Pancreas (tissue), 10 donors: ENCODE data around the gene FAM90A26. TPM values are rescaled to one million over a fixed set of nuclear protein-coding genes. Genes with fewer than 3 reads are reported as not detected.
A peak's percentile ranks its signal among the peaks of the same experiment; 100 is the strongest.
"Not testable (repeated sequence)": the region's sequence is repeated elsewhere in the genome, so short reads cannot be mapped to it uniquely, and the experiment has no call there.

Experiments used
- ATAC-seq, 4 donors: fragments of 200-7000 bp; cut with Tn5 transposase; one replicate each; pipeline versions ENCODE4 v1.8.0 to v1.9.1; 2020; ENCODE audit warnings: mild to moderate bottlenecking in 4 of 4, moderate library complexity in 4 of 4
- DNase-seq, 6 donors: peaks; one replicate each; pipeline ENCODE4 v3.0.0-alpha.2; 2020
- FAIRE-seq: peaks from 2 replicates; lab custom pipeline; 2012; peaks lifted over from hg19 to GRCh38; lab: Jason Lieb, UNC
- H3K27ac ChIP-seq, 4 donors: fragments of 200-600 bp; sonication (generic); 1 replicate in 3 of 4; 2 replicates in 1 of 4; pipeline versions ENCODE4 v1.5.0 to v1.8.0; 2020
- H3K27me3 ChIP-seq, 4 donors: fragments of 200-600 bp; one replicate each; pipeline ENCODE4 v1.8.0; 2021
- H3K36me3 ChIP-seq, 3 donors: fragments of 200-600 bp; sonication (generic) in 1 of 3; one replicate each; pipeline versions ENCODE4 v1.5.0 to v1.8.0; 2020 to 2021
- H3K4me1 ChIP-seq, 3 donors: fragments of 200-600 bp; one replicate each; pipeline ENCODE4 v1.8.0; 2021
- H3K4me3 ChIP-seq, 4 donors: fragments of 200-600 bp; sonication (generic) in 2 of 4; one replicate each; pipeline versions ENCODE4 v1.5.0 to v1.8.0; 2020 to 2021
- H3K9me3 ChIP-seq, 4 donors: fragments of 200-600 bp; one replicate each; pipeline ENCODE4 v1.8.0; 2021
- WGBS, 2 donors: extraction: QIAGEN DNeasy Blood & Tissue Kit; methylation state at CpG; one replicate each; pipeline ENCODE4 v1.1.7; 2013; 5-methylcytosine and 5-hydroxymethylcytosine counted together
- intact Hi-C, 3 donors: fragments of 100-400 bp; cut with DNase I; formaldehyde crosslinking; loops; one replicate each; pipeline versions ENCODE4 v1.11.1 to v1.14.2; 2022
- polyA plus RNA-seq, 2 donors: library from polyadenylated mRNA; stranded (reverse); fragments of 200-250 nt; gene quantifications; one replicate each; pipeline ENCODE4 v1.2.3, GENCODE V29; 2013
- total RNA-seq, 6 donors: library from RNA; stranded (reverse); fragmentation: NEBNext Ultra II Directional in 4 of 6; extraction: Animal tissue kit (Norgen Biotek cat#: 25700) in 4 of 6; gene quantifications; one replicate each; pipeline versions ENCODE4 v1.2.1 to v1.2.4, GENCODE V29; 2021 to 2023
- donor health status: healthy with polysubstance abuse.
- donor health status: DM: no; HTN: no; CAD: no; lungs with moderate emphysema.
- donor health status: DM: no; HTN: no; CAD: no.
- donor health status: control.
- donor health status: control.
- donor health status: Bipolar disorder and iron deficiency.
- donor health status: DM: yes; HTN: yes; CAD: no.
- donor health status: DM: no; HTN: no; CAD: no.
- donor health status: DM: no; HTN: no; CAD: no.
- donor health status: DM: yes; HTN: yes; CAD: no.

Gene FAM90A26
- total and polyA plus RNA-seq, 8 donors: not detected

DNA sequence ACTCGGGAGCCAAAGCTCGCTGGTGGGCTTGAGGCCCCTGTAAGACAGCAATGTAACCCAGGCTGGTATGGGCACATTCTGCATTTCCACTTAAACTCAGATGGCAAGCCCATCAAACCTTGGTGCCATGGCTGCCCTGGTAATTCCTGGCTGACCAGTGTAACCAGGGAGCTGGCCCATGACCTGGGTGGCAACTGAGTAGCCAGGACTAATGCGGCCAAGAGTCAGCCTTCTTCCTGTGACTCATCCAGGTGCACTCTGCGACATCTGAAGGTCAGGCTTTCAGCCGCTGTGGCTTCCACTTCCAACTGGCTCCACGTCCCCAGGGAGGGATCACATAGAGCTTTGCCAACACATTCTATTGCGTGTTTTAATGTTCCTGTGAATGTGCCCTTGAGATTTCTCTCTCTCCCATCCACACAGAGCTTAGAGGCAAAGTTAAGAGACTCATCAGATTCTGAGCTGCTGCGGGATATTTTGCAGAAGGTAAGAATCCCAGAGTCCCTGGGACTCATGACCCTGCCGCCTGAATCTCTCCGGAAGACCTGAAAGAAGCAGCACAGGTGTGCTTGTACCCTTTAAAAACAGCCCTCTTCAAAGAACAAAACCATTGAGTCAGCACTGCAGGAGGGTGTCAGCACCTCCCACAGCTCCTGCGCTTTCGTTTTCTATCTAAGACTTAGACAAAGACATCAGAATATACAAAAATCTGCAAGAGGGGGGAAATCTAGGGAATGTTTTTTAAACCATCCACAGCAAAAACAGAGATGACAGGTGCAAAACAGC, 14.9 kb upstream of the FAM90A26 start:
- FAIRE-seq, ATAC-seq, H3K36me3 ChIP-seq, H3K9me3 ChIP-seq, H3K4me1 ChIP-seq, H3K4me3 ChIP-seq, H3K27ac ChIP-seq, intact Hi-C loops, H3K27me3 ChIP-seq: not testable (repeated sequence)
- 70 to 75% methylated on average over 12 of the region's 12 CpGs for WGBS, 2 donors
- DNase-seq: peak in 1 of 6 donors; percentile 22

- H3K4me1 ChIP-seq, H3K36me3 ChIP-seq, H3K9me3 ChIP-seq, H3K4me3 ChIP-seq, ATAC-seq, FAIRE-seq, H3K27ac ChIP-seq, intact Hi-C loops, H3K27me3 ChIP-seq: not testable (repeated sequence)
- WGBS, 2 donors: 17% methylated on average over 6 of the region's 6 CpGs; no CpG with 5 or more reads in 1 of the 2 donors
- DNase-seq: peak in 1 of 6 donors; percentile 63
Observed at GRCh38 chr4:9158392-9158791, 11.8 kb upstream of the FAM90A26 start.

- H3K27ac ChIP-seq, ATAC-seq, FAIRE-seq, intact Hi-C loops, H3K27me3 ChIP-seq, H3K9me3 ChIP-seq, H3K4me3 ChIP-seq, H3K4me1 ChIP-seq, DNase-seq, H3K36me3 ChIP-seq: not testable (repeated sequence)
- WGBS, 2 donors: 87% methylated on average over 6 of the region's 6 CpGs; no CpG with 5 or more reads in 1 of the 2 donors
Observed at GRCh38 chr4:9160046-9160445, 10.2 kb upstream of the FAM90A26 start.

DNA sequence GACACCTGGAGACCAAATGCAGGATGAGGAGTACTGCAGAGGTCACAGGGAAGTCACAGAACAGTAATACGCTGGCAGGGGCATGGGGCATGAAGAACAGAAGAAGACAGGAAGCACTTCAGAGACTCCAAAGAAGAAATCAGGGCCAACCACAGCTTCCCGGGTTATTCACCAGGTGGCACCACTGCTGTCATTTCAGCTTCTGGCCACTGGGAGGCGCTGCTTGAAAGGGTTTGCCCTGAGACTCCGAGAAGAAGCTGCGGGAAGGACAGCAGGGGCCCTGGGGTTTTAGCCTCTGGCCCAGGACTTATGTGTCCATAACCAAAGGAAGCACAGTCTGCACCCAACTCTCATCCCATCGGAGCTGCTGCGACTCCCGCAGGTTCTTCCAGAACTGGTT, 4.2 kb upstream of the FAM90A26 start:
- DNase-seq, H3K27ac ChIP-seq, H3K4me3 ChIP-seq, H3K9me3 ChIP-seq, H3K27me3 ChIP-seq, H3K36me3 ChIP-seq, H3K4me1 ChIP-seq, intact Hi-C loops, ATAC-seq, FAIRE-seq: not testable (repeated sequence)
- 18% methylated on average over 8 of the region's 8 CpGs; no CpG with 5 or more reads in 1 of the 2 donors for WGBS, 2 donors

DNA sequence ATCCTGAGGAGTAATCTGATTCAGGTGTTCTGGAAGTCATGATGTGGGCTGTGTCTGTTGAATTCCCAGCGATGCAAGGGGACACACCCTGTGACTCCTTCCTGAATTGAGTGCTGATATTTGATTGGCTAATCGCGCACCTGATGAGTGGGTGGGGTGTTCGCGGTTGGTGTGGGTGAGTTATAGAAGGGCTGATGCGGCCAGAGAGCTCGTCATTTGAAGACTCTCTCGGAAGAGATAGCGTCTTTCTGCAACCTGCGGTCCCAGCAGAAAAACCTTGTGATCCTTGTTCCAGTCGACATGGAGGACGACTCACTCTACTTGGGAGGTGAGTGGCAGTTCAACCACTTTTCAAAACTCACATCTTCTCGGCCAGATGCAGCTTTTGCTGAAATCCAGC, 40.1 kb downstream of the FAM90A26 start, which contains the start of gene USP17L10:
Gene USP17L10, plus strand, starts transcription at position 301 of the 400 bp plus-strand sequence. Its CDS starts 0 bp downstream, at position 301.
- DNase-seq, H3K27me3 ChIP-seq, FAIRE-seq, ATAC-seq, H3K27ac ChIP-seq, intact Hi-C loops, H3K4me1 ChIP-seq, H3K4me3 ChIP-seq, H3K9me3 ChIP-seq, H3K36me3 ChIP-seq: not testable (repeated sequence)
- WGBS, 2 donors: 74% methylated on average over 11 of the region's 13 CpGs; no CpG with 5 or more reads in 1 of the 2 donors

DNA sequence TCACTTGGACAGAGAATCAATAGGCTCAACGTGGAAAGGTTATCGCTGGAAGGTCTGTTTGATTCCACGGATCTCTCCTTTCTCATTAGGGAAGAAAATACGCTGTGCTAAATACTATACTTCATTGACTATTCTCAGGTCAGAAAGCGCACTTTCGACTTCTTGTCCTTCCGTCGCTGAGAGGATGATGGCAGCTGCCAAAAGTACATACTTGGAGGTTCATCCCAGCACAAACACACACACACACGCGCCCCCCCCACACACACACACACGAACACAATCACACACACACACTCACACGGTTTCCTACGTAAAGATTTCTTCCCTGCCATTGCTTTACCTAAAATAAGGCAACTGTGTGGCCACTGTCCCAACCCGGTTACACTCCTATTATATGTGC, 44.5 kb downstream of the FAM90A26 start:
- DNase-seq: peak in 2 of 6 donors; percentile 1 to 5

DNA sequence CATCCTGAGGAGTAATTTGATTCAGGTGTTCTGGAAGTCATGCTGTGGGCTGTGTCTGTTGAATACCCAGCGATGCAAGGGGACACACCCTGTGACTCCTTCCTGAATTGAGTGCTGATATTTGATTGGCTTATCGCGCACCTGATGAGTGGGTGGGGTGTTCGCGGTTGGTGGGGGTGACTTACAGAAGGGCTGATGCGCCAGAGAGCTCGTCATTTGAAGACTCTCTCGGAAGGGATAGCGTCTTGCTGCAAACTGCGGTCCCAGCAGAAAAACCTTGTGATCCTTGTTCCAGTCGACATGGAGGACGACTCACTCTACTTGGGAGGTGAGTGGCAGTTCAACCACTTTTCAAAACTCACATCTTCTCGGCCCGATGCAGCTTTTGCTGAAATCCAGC, 44.9 kb downstream of the FAM90A26 start, which contains the start of gene USP17L11:
Gene USP17L11, plus strand, starts transcription at position 301 of the 400 bp plus-strand sequence. Its CDS starts 0 bp downstream, at position 301.
- 80% methylated on average over 10 of the region's 14 CpGs; no CpG with 5 or more reads in 1 of the 2 donors for WGBS, 2 donors
- intact Hi-C loops, H3K27ac ChIP-seq, H3K4me1 ChIP-seq, H3K27me3 ChIP-seq, H3K4me3 ChIP-seq, ATAC-seq, FAIRE-seq, DNase-seq, H3K36me3 ChIP-seq, H3K9me3 ChIP-seq: not testable (repeated sequence)

More for the DNA sequence above, 44.5 kb downstream of the FAM90A26 start:
- H3K9me3 ChIP-seq, H3K27ac ChIP-seq, H3K4me3 ChIP-seq, ATAC-seq, H3K4me1 ChIP-seq, H3K27me3 ChIP-seq, intact Hi-C loops, H3K36me3 ChIP-seq, FAIRE-seq: not testable (repeated sequence)
- WGBS, 2 donors: 62 to 63% methylated on average over 8 to 11 of the region's 14 CpGs

DNA sequence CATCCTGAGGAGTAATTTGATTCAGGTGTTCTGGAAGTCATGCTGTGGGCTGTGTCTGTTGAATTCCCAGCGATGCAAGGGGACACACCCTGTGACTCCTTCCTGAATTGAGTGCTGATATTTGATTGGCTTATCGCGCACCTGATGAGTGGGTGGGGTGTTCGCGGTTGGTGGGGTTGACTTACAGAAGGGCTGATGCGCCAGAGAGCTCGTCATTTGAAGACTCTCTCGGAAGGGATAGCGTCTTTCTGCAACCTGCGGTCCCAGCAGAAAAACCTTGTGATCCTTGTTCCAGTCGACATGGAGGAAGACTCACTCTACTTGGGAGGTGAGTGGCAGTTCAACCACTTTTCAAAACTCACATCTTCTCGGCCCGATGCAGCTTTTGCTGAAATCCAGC, 49.6 kb downstream of the FAM90A26 start, which contains the start of gene USP17L12:
Gene USP17L12, plus strand, starts transcription at position 301 of the 400 bp plus-strand sequence. Its CDS starts 0 bp downstream, at position 301.
- H3K9me3 ChIP-seq, H3K27me3 ChIP-seq, H3K36me3 ChIP-seq, FAIRE-seq, ATAC-seq, intact Hi-C loops, DNase-seq, H3K27ac ChIP-seq, H3K4me3 ChIP-seq, H3K4me1 ChIP-seq: not testable (repeated sequence)
- no CpG with 5 or more reads among the region's 13 CpGs for WGBS, 2 donors

GRCh38 chr4:9224596-9224995, 54.4 kb downstream of the FAM90A26 start, which contains the start of gene USP17L13:
TSS of gene USP17L13 (plus strand) at chr4:9224896. CDS start at chr4:9224896, 0 bp downstream.
- H3K27me3 ChIP-seq, FAIRE-seq, H3K36me3 ChIP-seq, DNase-seq, H3K9me3 ChIP-seq, ATAC-seq, intact Hi-C loops, H3K27ac ChIP-seq, H3K4me3 ChIP-seq, H3K4me1 ChIP-seq: not testable (repeated sequence)
- WGBS, 2 donors: no CpG with 5 or more reads among the region's 14 CpGs
